HPDE6-E6E7 (cell line): ENCODE data around the gene CRYBA4.

ENCODE experiments used
- DNase-seq: peaks from one replicate; pipeline ENCODE4 v3.0.0; 2011; ENCODE audit warnings: missing footprints; ENCODE audit errors: extremely low spot score

CRYBA4 gene

GRCh38 chr22:26621663-26622062 is at the start of gene CRYBA4:
Gene CRYBA4 (plus strand): TSS chr22:26621963. CDS start chr22:26622597, 634 bp downstream.
- no peak for DNase-seq

- DNase-seq: no peak
Observed at GRCh38 chr22:26573026-26573662, 48.6 kb upstream of the CRYBA4 start.

GRCh38 chr22:26574001-26574723 is 47.6 kb upstream of the CRYBA4 start:
- DNase-seq: no peak

DNA sequence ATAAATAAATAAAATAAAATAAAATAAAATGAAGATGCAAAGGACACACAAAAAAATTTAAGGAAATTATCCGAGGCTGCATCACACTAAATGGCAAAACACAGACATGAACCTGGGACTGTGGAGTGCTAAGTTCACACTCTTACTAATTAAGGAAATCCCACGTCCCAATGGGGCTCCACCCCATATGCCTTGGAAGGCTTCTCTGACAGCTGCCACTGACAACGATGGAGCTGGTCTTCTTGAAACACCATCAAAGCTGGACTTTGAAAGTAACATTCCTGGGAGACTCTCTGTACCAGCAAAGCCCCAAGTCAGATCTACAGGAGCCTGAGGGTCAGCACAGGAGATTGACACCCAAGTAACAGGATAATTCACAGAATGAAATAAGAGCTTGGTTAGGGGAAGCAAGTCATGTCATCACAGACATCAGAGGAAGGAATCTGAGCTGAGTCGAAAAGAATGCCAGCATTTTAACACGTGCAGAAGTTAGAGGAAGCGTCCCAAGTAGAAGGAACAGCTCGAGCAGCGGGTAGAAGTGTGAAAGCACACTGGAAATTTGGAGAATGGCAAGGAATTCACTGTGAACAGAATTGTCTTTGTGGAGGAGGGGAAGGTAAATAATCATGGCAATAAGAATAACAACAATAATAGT is 45.6 kb upstream of the CRYBA4 start:
- no peak for DNase-seq

- no peak for DNase-seq
Observed at GRCh38 chr22:26577081-26577480, 44.7 kb upstream of the CRYBA4 start.

GRCh38 chr22:26579331-26579886 is 42.4 kb upstream of the CRYBA4 start:
- DNase-seq: no peak

GRCh38 chr22:26580240-26580962 is 41.4 kb upstream of the CRYBA4 start:
- no peak for DNase-seq

DNA sequence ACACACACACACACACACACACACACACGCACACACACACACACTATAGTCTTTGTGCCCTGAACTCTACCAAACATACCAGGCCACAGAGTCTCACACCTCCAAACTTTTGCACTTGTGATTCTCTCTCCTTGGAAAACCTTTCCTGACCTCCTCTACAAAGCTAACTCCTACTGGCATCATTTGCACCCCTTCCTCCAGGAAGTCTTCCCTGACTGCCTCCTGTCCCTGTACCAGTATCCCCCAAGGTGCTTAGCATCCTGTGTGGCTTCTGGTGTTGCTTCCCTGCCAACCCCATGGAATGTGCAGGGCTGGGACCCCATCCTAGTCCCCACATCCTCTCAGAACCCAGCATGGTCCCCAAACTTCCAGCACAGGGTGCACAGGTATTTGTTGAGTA is 40.7 kb upstream of the CRYBA4 start:
- DNase-seq: no peak

DNA sequence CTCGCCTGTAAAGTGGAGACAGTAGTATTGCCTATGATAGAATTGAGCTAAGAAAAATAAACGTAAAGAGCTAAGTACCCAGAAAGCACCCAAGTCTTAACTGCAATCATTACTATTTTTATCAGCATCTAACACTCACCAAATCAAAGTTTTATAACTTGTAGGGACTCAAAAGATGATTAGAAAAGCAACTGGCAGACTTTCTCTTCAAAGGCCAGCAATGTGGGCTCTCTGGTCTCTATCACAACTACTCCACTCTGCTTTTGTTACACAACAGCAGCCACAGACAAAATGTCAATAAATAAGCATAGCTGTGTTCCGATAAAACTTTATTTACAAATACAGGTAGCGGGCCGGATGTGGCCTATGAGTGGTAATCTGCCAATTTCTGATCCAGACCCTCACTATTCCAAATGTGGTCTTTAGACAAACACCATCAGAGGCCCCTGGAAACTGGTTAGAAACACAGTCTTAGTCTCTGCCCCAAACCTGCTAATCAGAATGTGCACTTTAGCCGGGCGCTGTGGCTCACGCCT is 40.1 kb upstream of the CRYBA4 start:
- DNase-seq: no peak

DNA sequence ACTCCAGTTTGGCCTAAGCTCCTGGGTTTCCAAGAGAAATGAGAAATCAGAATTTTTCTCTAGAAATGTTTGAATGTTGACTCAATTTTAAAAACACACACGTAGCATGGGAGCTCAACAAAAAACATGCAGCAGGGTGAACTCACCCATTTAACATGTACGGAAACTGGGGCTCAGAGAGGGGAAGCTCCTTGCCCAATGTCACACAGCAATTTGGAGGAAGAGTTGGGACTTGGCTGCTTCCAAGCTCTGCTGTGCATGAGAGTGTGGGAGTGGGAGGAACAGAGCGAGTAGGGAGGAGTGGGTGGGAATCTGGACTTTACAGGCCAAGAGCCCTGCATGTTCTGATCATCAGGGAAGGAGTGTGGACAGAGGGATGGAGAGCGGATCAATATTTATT is 37.8 kb upstream of the CRYBA4 start:
- no peak for DNase-seq

GRCh38 chr22:26585104-26585790 is 36.5 kb upstream of the CRYBA4 start:
- DNase-seq: peak; percentile 25

DNA sequence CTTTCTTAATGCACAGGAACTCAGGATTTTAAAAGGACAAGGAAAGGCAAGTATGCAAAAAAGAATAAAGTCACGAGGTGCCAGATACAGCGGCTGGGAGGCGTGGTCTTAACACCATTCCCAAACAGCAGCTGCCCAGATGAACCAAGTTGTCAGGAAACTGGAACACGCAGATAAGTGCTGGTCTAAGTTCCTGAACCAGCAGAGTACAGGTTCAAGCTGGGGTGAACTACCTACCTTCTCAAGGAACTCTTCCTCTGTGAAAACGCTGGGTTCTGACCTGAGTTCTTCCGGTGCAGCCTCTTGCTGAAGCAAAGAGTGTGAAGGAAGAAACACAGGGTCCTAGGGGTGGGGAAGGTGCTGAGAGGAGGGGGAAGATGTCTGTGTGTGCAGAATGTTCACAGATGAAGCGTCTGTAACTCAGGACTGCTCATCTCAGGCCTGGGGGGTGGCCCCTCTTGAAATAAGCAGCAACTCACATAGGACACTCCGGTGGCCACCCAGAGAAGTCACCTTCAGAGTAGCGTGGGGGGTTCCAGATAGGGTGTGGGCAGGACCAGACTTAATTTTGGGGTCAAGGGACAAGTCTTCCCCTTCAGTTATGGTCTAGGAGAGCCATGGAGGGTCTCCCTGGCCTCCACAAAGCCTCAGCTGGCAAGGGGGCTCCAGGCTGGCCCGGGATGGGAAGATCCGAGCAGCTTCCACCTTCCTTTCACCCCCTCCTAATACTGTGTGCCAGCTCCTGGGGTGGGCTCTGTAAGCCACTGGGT is 35.0 kb upstream of the CRYBA4 start:
- DNase-seq: no peak

- DNase-seq: no peak
Observed at GRCh38 chr22:26587991-26588613, 33.7 kb upstream of the CRYBA4 start.

GRCh38 chr22:26588729-26589366 is 32.9 kb upstream of the CRYBA4 start:
- no peak for DNase-seq

DNA sequence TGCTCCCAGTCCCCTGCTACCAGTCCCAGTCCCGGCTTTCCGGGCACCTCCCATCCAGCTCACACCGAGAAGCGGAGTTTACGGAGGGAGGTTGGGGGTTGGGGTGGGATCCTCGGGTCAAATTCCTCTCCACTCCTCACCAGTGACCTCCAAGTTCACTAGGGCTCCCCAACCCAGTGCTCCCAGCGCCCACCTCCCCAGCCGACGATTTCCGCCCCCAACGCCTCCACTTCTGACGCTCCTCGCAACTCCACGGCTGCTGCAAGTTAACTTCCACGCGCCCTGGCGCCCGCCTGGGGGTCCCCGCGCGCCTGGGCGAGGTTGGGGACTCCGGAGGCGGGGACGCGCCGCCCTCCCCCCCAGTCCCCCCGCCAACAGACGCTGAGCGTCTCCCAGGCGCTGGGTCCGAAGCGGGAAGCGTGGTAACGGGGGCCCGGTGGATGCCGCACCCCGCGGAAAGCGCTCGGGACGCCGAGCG is 32.4 kb upstream of the CRYBA4 start:
- no peak for DNase-seq

DNA sequence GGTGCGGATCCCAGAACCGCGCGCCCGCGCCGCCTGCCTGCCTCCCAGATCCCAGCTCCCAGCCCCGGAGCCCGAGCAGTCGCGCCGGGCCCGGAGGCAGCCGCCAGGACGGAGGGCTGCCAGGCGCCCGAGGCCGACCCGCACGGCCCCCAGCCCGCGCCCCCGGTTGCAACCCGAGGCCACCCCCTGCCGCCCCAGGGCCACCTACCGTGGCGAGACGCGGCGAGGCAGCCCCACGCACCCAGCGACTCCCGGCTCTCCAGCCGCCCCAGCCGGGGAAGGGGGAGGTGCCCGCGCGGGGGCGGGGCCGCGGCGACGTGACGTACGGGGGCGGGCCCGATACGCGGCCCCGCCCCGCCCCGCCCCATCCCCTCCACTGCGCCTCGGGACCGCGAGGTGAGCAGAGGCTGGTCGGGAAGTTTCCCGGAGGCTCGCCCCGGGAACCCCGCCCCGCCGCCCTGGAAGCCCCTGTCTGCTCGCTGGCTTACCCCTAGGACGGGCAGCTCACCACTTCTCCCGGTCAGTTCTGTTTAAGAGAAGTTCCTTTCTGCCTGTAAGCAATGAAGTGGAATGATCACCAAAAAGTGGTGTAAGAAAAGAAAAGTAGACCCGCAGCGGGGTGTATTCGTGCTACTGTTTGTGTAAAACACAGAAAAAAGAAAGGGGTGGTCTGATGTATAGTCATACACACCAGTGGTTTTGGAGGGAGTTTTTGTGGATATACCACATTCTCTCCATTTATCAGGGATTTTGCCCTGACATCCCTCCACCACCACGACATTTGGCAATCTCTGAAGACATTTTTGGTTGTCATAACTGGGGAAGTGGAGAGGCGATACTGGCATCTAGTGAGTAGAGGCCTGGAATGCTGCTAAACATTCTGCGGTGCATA is 31.7 kb upstream of the CRYBA4 start, which contains the start of gene TPST2:
TSS of gene TPST2 (minus strand) at position 288 of the 892 bp plus-strand sequence. CDS start 48,502 bp downstream, outside the sequence.
- peak; percentile 81 for DNase-seq

GRCh38 chr22:26592421-26592891 is 29.3 kb upstream of the CRYBA4 start:
- DNase-seq: peak; percentile 50

DNA sequence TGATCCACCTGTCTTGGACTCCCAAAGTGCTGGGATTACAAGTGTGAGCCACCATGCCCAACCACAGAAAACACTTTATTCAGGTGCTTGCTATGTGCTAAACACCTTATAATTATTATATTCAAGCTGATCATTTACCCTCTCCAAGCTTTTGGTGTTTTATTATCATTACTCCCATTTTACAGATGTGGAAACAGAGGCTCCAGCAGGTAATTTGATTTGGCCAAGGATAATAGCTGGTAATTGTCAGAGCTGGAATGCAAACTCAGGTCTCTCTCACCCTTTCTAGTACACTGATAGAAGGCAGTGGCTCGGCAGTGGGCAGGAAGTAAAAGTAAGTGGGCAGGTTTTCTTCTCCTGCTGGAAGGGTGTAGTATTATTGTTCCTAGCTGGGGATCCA is 28.0 kb upstream of the CRYBA4 start:
- DNase-seq: no peak
